B cell (primary cell): ENCODE measurements around the gene BMPR1A.

Source experiments
- CTCF ChIP-seq: fragments of 200-600 bp; IDR thresholded peaks from one replicate; pipeline ENCODE4 v1.8.0; 2022; ENCODE audit warnings: antibody characterized with exemption, mild to moderate bottlenecking
- EZH2 ChIP-seq: IDR thresholded peaks from 2 replicates; pipeline ENCODE4 v1.6.1; 2012; ENCODE audit warnings: borderline replicate concordance, low read depth, mild to moderate bottlenecking, moderate library complexity, low read length; ENCODE audit not compliant: insufficient read depth, poor library complexity, severe bottlenecking

- TF ChIP-seq CTCF (no peak), EZH2 (no peak)
These were observed 46.2 kb downstream of the BMPR1A start for GRCh38 chr10:86802473-86803108.
